Measurements from ENCODE around the gene LRRFIP1. TPM values are rescaled to one million over a fixed set of nuclear protein-coding genes. Genes with fewer than 3 reads are reported as not detected.

Gene LRRFIP1
- total and polyA plus RNA-seq, 2 donors (not counting 1 experiment from before 2014, with no cell fraction given) = 42.0 to 139 TPM

GRCh38 chr2:237596520-237597195 is 30.7 kb upstream of the LRRFIP1 start:
- Histone ChIP-seq H3K4me3 (ENCODE audit: control extremely low read depth in 1 of 5, extremely low read depth in 1 of 5, insufficient read depth in 1 of 5, low read depth in 2 of 5, low read length in 4 of 5) (no peak overlapping the region), H3K27me3 (replicated peaks in 1 of 4; ENCODE audit: control extremely low read depth in 1 of 4, control insufficient read depth in 3 of 4, insufficient read depth in 4 of 4, low read length in 3 of 4) (no peaks in the 10 kb centered on the region), H3K36me3 (replicated peaks in 1 of 2; ENCODE audit: control extremely low read depth in 1 of 2, control insufficient read depth in 1 of 2, extremely low read depth in 1 of 2, insufficient read depth in 2 of 2, low read length in 1 of 2) (no peaks in the 10 kb centered on the region), H3K9me3 (ENCODE audit: control extremely low read depth in 1 of 3, control insufficient read depth in 2 of 3, insufficient read depth in 1 of 3, low read length in 2 of 3) (no peaks in the 10 kb centered on the region), H3K4me2 (replicated peaks; ENCODE audit: low read depth, low read length, poor library complexity, severe bottlenecking) (no peak overlapping the region), H3K9ac (ENCODE audit: low read length) (no peak overlapping the region), H3K4me1 (ENCODE audit: control insufficient read depth in 2 of 2, insufficient read depth in 2 of 2, low read length in 2 of 2) (peaks cover under 1 to 2% of the 10 kb centered on the region in 2 donors), H3K27ac (ENCODE audit: low read length in 2 of 2) (no peak overlapping the region), H4K20me1 (ENCODE audit: control insufficient read depth, insufficient read depth, low read length, poor library complexity, severe bottlenecking) (no peaks in the 10 kb centered on the region), H3K79me2 (ENCODE audit: control insufficient read depth, insufficient read depth, low read length) (no peaks in the 10 kb centered on the region), H2AFZ (ENCODE audit: insufficient read depth, low read depth, low read length, poor library complexity, severe bottlenecking) (no peak overlapping the region)
- DNase-seq (no peak), ATAC-seq (ENCODE audit: low read depth) (no peak)
- no peak overlapping the region for H3K4me3 Mint-ChIP-seq
- TF ChIP-seq, protein P1, sequence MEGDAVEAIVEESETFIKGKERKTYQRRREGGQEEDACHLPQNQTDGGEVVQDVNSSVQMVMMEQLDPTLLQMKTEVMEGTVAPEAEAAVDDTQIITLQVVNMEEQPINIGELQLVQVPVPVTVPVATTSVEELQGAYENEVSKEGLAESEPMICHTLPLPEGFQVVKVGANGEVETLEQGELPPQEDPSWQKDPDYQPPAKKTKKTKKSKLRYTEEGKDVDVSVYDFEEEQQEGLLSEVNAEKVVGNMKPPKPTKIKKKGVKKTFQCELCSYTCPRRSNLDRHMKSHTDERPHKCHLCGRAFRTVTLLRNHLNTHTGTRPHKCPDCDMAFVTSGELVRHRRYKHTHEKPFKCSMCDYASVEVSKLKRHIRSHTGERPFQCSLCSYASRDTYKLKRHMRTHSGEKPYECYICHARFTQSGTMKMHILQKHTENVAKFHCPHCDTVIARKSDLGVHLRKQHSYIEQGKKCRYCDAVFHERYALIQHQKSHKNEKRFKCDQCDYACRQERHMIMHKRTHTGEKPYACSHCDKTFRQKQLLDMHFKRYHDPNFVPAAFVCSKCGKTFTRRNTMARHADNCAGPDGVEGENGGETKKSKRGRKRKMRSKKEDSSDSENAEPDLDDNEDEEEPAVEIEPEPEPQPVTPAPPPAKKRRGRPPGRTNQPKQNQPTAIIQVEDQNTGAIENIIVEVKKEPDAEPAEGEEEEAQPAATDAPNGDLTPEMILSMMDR (IDR thresholded peaks at IDR 0.05) = no peak
- TF ChIP-seq EZH2 (IDR thresholded peaks at IDR 0.05; ENCODE audit: borderline replicate concordance, insufficient read depth, low read depth, low read length, poor library complexity, severe bottlenecking) = no peak
- no peaks in the 10 kb centered on the region for H3K9me3 Mint-ChIP-seq (ENCODE audit: insufficient read depth)
- intact Hi-C loops (cut with micrococcal nuclease) = no loop called here
- CTCF ChIA-PET = interaction anchor here (0.6 to 1.6 kb wide), 2 partner anchors 24 to 378 kb away, joined by 3 to 4 read pairs; no protein-coding TSS in a partner anchor
- POLR2A ChIA-PET = no interaction called here
- H3K27me3 Mint-ChIP-seq = no peaks in the 10 kb centered on the region
- H3K27ac Mint-ChIP-seq = no peak overlapping the region
- 73% methylated on average over 11 of the region's 13 CpGs for WGBS (ENCODE audit: insufficient coverage)
- H3K4me1 Mint-ChIP-seq = peaks cover 5% of the 10 kb centered on the region
